AG04450 (cell line): Measurements from ENCODE around the gene PCDH17. TPM values are rescaled to one million over a fixed set of nuclear protein-coding genes. Genes with fewer than 3 reads are reported as not detected.

ENCODE experiments used
- CTCF ChIA-PET: fragments of 300-600, 350-600 bp; formaldehyde crosslinking; extraction: SDS; loops from one replicate; lab custom pipeline; 2022; ENCODE audit warnings: antibody characterized with exemption, inconsistent platforms; lab: Charles Lee
- POLR2A ChIA-PET: fragments of 350-600 bp; formaldehyde crosslinking; extraction: SDS; loops from one replicate; lab custom pipeline; 2021; ENCODE audit warnings: antibody characterized with exemption, inconsistent platforms; lab: Yijun Ruan, JAX
- DNase-seq: peaks from one replicate; pipeline ENCODE4 v3.0.0-alpha.2; 2011; ENCODE audit warnings: low read depth, low spot score
- H3K27ac ChIP-seq: one replicate; pipeline ENCODE4 v1.5.1; 2012; ENCODE audit warnings: low read depth, low read length, control low read depth
- H3K27me3 ChIP-seq: one replicate; pipeline ENCODE4 v1.6.0; 2012; ENCODE audit warnings: low read length; ENCODE audit not compliant: control insufficient read depth, insufficient read depth
- H3K4me3 ChIP-seq: 2 replicates; pipeline ENCODE4 v1.5.1; 2011; ENCODE audit warnings: mild to moderate bottlenecking, low read depth, low read length, control low read depth
- H3K9me3 ChIP-seq: 2 replicates; pipeline ENCODE4 v1.5.1; 2012; ENCODE audit warnings: low read length; ENCODE audit not compliant: control insufficient read depth, insufficient read depth
- CTCF ChIP-seq: IDR thresholded peaks from 2 replicates; pipeline ENCODE4 v1.5.1; 2011; ENCODE audit warnings: low read depth, low read length, control low read depth, inconsistent platforms
- polyA plus RNA-seq: library from polyadenylated mRNA; depleted of rRNA; stranded (reverse); fragments of >200 nt; gene quantifications from 2 replicates; pipeline ENCODE4 v1.2.3, GENCODE V29; 2011

Gene PCDH17
- polyA plus RNA-seq, 1 experiment = not detected

- Histone ChIP-seq H3K9me3 (peaks cover 33% of the 10 kb centered on the region), H3K4me3 (peak overlapping the region; percentile 39; the same call in 1 of the 2 replicates), H3K27ac (no peak overlapping the region), H3K27me3 (peaks cover 39% of the 10 kb centered on the region)
- no peak for DNase-seq
- ChIA-PET CTCF (interaction anchor here (1.0 to 3.7 kb wide), 2 partner anchors 7 to 9 kb away, joined by 5 to 25 read pairs; no protein-coding TSS in a partner anchor), POLR2A (no interaction called here)
- TF ChIP-seq CTCF = no peak
Measured at GRCh38 chr13:57632276-57633140, 964 bp downstream of the PCDH17 start.

DNA sequence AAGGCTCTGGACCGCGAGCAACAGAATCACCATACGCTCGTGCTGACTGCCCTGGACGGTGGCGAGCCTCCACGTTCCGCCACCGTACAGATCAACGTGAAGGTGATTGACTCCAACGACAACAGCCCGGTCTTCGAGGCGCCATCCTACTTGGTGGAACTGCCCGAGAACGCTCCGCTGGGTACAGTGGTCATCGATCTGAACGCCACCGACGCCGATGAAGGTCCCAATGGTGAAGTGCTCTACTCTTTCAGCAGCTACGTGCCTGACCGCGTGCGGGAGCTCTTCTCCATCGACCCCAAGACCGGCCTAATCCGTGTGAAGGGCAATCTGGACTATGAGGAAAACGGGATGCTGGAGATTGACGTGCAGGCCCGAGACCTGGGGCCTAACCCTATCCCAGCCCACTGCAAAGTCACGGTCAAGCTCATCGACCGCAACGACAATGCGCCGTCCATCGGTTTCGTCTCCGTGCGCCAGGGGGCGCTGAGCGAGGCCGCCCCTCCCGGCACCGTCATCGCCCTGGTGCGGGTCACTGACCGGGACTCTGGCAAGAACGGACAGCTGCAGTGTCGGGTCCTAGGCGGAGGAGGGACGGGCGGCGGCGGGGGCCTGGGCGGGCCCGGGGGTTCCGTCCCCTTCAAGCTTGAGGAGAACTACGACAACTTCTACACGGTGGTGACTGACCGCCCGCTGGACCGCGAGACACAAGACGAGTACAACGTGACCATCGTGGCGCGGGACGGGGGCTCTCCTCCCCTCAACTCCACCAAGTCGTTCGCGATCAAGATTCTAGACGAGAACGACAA is 1.8 kb downstream of the PCDH17 start:
- POLR2A ChIA-PET = no interaction called here
- TF ChIP-seq CTCF = no peak
- H3K4me3 ChIP-seq = no peak overlapping the region
- peaks cover 39% of the 10 kb centered on the region for H3K27me3 ChIP-seq
- CTCF ChIA-PET = interaction anchor here (3.7 kb wide), 1 partner anchor 8 kb away, joined by 25 read pairs; no protein-coding TSS in a partner anchor
- H3K9me3 ChIP-seq = peaks cover 33% of the 10 kb centered on the region
- no peak for DNase-seq
- H3K27ac ChIP-seq = no peak overlapping the region

- ChIA-PET CTCF (interaction anchor here (3.7 kb wide), 1 partner anchor 8 kb away, joined by 25 read pairs; no protein-coding TSS in a partner anchor), POLR2A (no interaction called here)
- Histone ChIP-seq H3K9me3 (peaks cover 33% of the 10 kb centered on the region), H3K27ac (no peak overlapping the region), H3K27me3 (peaks cover 38% of the 10 kb centered on the region), H3K4me3 (no peak overlapping the region)
- no peak for DNase-seq
- no peak for TF ChIP-seq CTCF
Measured at GRCh38 chr13:57633950-57634838, 2.6 kb downstream of the PCDH17 start.

GRCh38 chr13:57634839-57635165 is 3.3 kb downstream of the PCDH17 start:
- H3K4me3 ChIP-seq = no peak overlapping the region
- CTCF ChIA-PET = interaction anchor here (3.7 kb wide), 1 partner anchor 9 kb away, joined by 25 read pairs; no protein-coding TSS in a partner anchor
- peaks cover 29% of the 10 kb centered on the region for H3K9me3 ChIP-seq
- no peak for TF ChIP-seq CTCF
- H3K27ac ChIP-seq = no peak overlapping the region
- POLR2A ChIA-PET = no interaction called here
- peaks cover 32% of the 10 kb centered on the region for H3K27me3 ChIP-seq
- DNase-seq = no peak
